ENCODE measurements around the gene SNX6. TPM values are rescaled to one million over a fixed set of nuclear protein-coding genes. Genes with fewer than 3 reads are reported as not detected.
"Not testable (repeated sequence)": the region's sequence is repeated elsewhere in the genome, so short reads cannot be mapped to it uniquely, and the experiment has no call there.

The SNX6 gene
- total RNA-seq, 1 experiment from 2014 or later: 53.9 TPM

GRCh38 chr14:34554540-34555250 lies 75.3 kb downstream of the SNX6 start:
- Histone ChIP-seq H3K9ac (ENCODE audit: low read length) (no peak overlapping the region), H3K36me3 (ENCODE audit: low read depth, low read length) (no peaks in the 10 kb centered on the region), H4K20me1 (ENCODE audit: low read length) (no peaks in the 10 kb centered on the region), H3K27me3 (ENCODE audit: low read length) (no peaks in the 10 kb centered on the region), H3K9me2 (replicated peaks; ENCODE audit: low read length) (no peaks in the 10 kb centered on the region), H3F3A (ENCODE audit: low read length, unreplicated experiment) (no peaks in the 10 kb centered on the region), H3K79me2 (ENCODE audit: low read length) (no peaks in the 10 kb centered on the region), H3K4me1 (ENCODE audit: insufficient read depth, low read length) (peaks cover 9% of the 10 kb centered on the region), H3K9me3 (ENCODE audit: low read length) (no peaks in the 10 kb centered on the region), H3K4me2 (ENCODE audit: low read length) (peak overlapping the region; percentile 79), H3K4me3 (ENCODE audit: low read length) (peak overlapping the region; percentile 35; the same call in 1 of the 2 replicates), H3K27ac (ENCODE audit: low read length) (peak overlapping the region; percentile 27), H2AFZ (ENCODE audit: low read length) (no peak overlapping the region)
- peak; percentile 52 for DNase-seq
- TSS peak; percentile 81 for BruUV-seq (replicated peaks)
- ChIA-PET CTCF (no interaction called here), POLR2A (ENCODE audit: unreplicated experiment) (no interaction called here)
- ATAC-seq: no peak
- intact Hi-C loops (cut with micrococcal nuclease): no loop called here
- no peak for TF ChIP-seq CTCF (conservative IDR thresholded peaks at IDR 0.05; ENCODE audit: low read depth, low read length)
- no peak for TF ChIP-seq EZH2phosphoT487 (IDR thresholded peaks at IDR 0.05; ENCODE audit: borderline replicate concordance, low read length)
- no peak for TF ChIP-seq EZH2 (IDR thresholded peaks at IDR 0.05; ENCODE audit: low read length, unreplicated experiment)

- not testable (repeated sequence) for H3K4me1 ChIP-seq (ENCODE audit: insufficient read depth, low read length)
Observed at GRCh38 chr14:34549276-34549966, 80.5 kb downstream of the SNX6 start.

GRCh38 chr14:34548472-34548981 lies 81.4 kb downstream of the SNX6 start:
- H3K27ac ChIP-seq (ENCODE audit: low read length): no peak overlapping the region
- CTCF ChIA-PET: no interaction called here

More at GRCh38 chr14:34549276-34549966, 80.5 kb downstream of the SNX6 start:
- H3K4me2 ChIP-seq (ENCODE audit: low read length); H2AFZ ChIP-seq (ENCODE audit: low read length); BruUV-seq (replicated peaks); H3K27ac ChIP-seq (ENCODE audit: low read length); POLR2A ChIA-PET (ENCODE audit: unreplicated experiment); ATAC-seq; H3K36me3 ChIP-seq (ENCODE audit: low read depth, low read length); intact Hi-C loops (cut with micrococcal nuclease); H4K20me1 ChIP-seq (ENCODE audit: low read length); CTCF ChIA-PET; H3K9me3 ChIP-seq (ENCODE audit: low read length); H3K9me2 ChIP-seq (replicated peaks; ENCODE audit: low read length); DNase-seq; H3K79me2 ChIP-seq (ENCODE audit: low read length); H3K4me3 ChIP-seq (ENCODE audit: low read length); H3K27me3 ChIP-seq (ENCODE audit: low read length); H3F3A ChIP-seq (ENCODE audit: low read length, unreplicated experiment); H3K9ac ChIP-seq (ENCODE audit: low read length): not testable (repeated sequence)

GRCh38 chr14:34547136-34547520 lies 82.8 kb downstream of the SNX6 start:
- H3K4me3 ChIP-seq (ENCODE audit: low read length); DNase-seq; H3K4me2 ChIP-seq (ENCODE audit: low read length); H3F3A ChIP-seq (ENCODE audit: low read length, unreplicated experiment); H3K27ac ChIP-seq (ENCODE audit: low read length); H3K4me1 ChIP-seq (ENCODE audit: insufficient read depth, low read length); H3K79me2 ChIP-seq (ENCODE audit: low read length); H3K9ac ChIP-seq (ENCODE audit: low read length); H2AFZ ChIP-seq (ENCODE audit: low read length); POLR2A ChIA-PET (ENCODE audit: unreplicated experiment); CTCF ChIA-PET; H4K20me1 ChIP-seq (ENCODE audit: low read length); H3K36me3 ChIP-seq (ENCODE audit: low read depth, low read length); BruUV-seq (replicated peaks); H3K9me2 ChIP-seq (replicated peaks; ENCODE audit: low read length); H3K9me3 ChIP-seq (ENCODE audit: low read length); intact Hi-C loops (cut with micrococcal nuclease); H3K27me3 ChIP-seq (ENCODE audit: low read length): not testable (repeated sequence)
- ATAC-seq: peak; percentile 62; the same call in 1 of the 2 replicates

More at GRCh38 chr14:34548472-34548981, 81.4 kb downstream of the SNX6 start:
- no peak overlapping the region for H3K4me3 ChIP-seq (ENCODE audit: low read length)
- H3K9me3 ChIP-seq (ENCODE audit: low read length): no peaks in the 10 kb centered on the region
- POLR2A ChIA-PET (ENCODE audit: unreplicated experiment): interaction anchor here (0.7 kb wide), 1 partner anchor 326 kb away, joined by 3 read pairs; the partner anchor contains the start of gene BAZ1A
- H3K9me2 ChIP-seq (replicated peaks; ENCODE audit: low read length): no peaks in the 10 kb centered on the region
- no peak overlapping the region for H2AFZ ChIP-seq (ENCODE audit: low read length)
- H3K4me2 ChIP-seq (ENCODE audit: low read length): no peak overlapping the region
- TF ChIP-seq EZH2 (IDR thresholded peaks at IDR 0.05; ENCODE audit: low read length, unreplicated experiment) (no peak), CTCF (conservative IDR thresholded peaks at IDR 0.05; ENCODE audit: low read depth, low read length) (no peak), EZH2phosphoT487 (IDR thresholded peaks at IDR 0.05; ENCODE audit: borderline replicate concordance, low read length) (no peak)
- no peaks in the 10 kb centered on the region for H3K27me3 ChIP-seq (ENCODE audit: low read length)
- no peaks in the 10 kb centered on the region; the same call in 1 of the 2 replicates for H3K4me1 ChIP-seq (ENCODE audit: insufficient read depth, low read length)
- no peaks in the 10 kb centered on the region for H3K79me2 ChIP-seq (ENCODE audit: low read length)
- DNase-seq: no peak
- H3F3A ChIP-seq (ENCODE audit: low read length, unreplicated experiment): no peaks in the 10 kb centered on the region
- no peak for ATAC-seq
- no peak overlapping the region for H3K9ac ChIP-seq (ENCODE audit: low read length)
- BruUV-seq (replicated peaks): no TSS peak
- intact Hi-C loops (cut with micrococcal nuclease): no loop called here
- no peaks in the 10 kb centered on the region for H3K36me3 ChIP-seq (ENCODE audit: low read depth, low read length)
- no peaks in the 10 kb centered on the region for H4K20me1 ChIP-seq (ENCODE audit: low read length)
